ENCODE data around the gene ZNF664. TPM values are rescaled to one million over a fixed set of nuclear protein-coding genes. Genes with fewer than 3 reads are reported as not detected.
A peak's percentile ranks its signal among the peaks of the same experiment; 100 is the strongest.

The ZNF664 gene
- total and polyA plus RNA-seq, 8 donors: 23.0 to 72.7 (median 56.7) TPM

GRCh38 chr12:124009781-124010180 lies 36.8 kb downstream of the ZNF664 start:
- Histone ChIP-seq H3K4me1 (peaks cover 5 to 36% (median 9%) of the 10 kb centered on the region in 3 donors), H3K4me3 (no peak overlapping the region), H3K9me3 (no peaks in the 10 kb centered on the region), H3K27me3 (no peaks in the 10 kb centered on the region), H3K36me3 (peaks cover 0 to 23% (median 13%) of the 10 kb centered on the region in 3 donors), H3K27ac (no peak overlapping the region)
- no peak for DNase-seq
- no peak for FAIRE-seq
- no peak for ATAC-seq
- 54 to 60% methylated on average over 6 of the region's 6 CpGs for WGBS, 2 donors
- intact Hi-C loops (cut with DNase I): no loop called here
- TF ChIP-seq CTCF (IDR thresholded peaks at IDR 0.05): no peak

GRCh38 chr12:124010687-124011086 lies 37.7 kb downstream of the ZNF664 start:
- ATAC-seq: no peak
- intact Hi-C loops (cut with DNase I): no loop called here
- Histone ChIP-seq H3K9me3 (no peaks in the 10 kb centered on the region), H3K36me3 (peaks cover 0 to 23% (median 13%) of the 10 kb centered on the region in 3 donors), H3K4me1 (peaks cover 5 to 35% (median 9%) of the 10 kb centered on the region in 3 donors), H3K4me3 (no peak overlapping the region), H3K27me3 (no peaks in the 10 kb centered on the region), H3K27ac (no peak overlapping the region)
- TF ChIP-seq CTCF (IDR thresholded peaks at IDR 0.05): no peak
- 89 to 92% methylated on average over 3 of the region's 3 CpGs for WGBS, 2 donors
- FAIRE-seq: no peak
- DNase-seq: no peak

DNA sequence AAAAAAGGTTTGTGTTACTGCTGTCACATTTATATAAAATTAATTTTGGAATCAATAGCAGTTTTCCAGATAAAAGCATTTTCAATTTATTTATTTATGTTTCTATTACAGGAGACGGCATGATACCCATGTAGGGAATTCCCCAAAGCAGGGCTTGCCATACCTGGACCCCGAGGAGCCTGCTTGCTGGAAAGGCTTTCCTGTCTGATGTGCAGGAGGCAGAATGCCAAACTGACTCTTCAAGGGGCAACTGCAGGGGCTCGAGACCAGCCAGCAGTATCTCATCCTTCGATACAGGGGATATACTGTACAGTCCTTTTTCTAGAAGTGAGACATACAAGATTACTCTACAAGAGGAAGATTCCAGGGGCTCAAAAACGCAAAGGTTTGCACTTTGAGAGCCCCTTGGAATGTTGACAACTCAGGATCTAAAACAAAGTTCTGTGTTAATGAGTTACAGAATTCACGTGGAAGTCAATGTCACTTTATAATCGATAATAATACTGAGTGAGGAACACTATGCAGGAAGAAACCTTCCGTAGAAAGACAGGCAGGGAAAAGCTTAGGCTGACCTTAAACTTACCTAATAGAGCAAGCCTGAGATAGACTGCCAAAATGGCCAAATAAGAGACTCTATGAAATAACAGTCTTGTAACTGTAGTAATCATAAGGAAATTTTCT lies 38.6 kb downstream of the ZNF664 start:
- H3K4me3 ChIP-seq: no peak overlapping the region
- intact Hi-C loops (cut with DNase I): no loop called here
- no peak overlapping the region for H3K27ac ChIP-seq
- peaks cover 5 to 28% (median 9%) of the 10 kb centered on the region in 3 donors for H3K4me1 ChIP-seq
- no peak for FAIRE-seq
- ATAC-seq: peak in 1 of 4 donors; percentile 27
- no peak for TF ChIP-seq CTCF (IDR thresholded peaks at IDR 0.05)
- no peaks in the 10 kb centered on the region for H3K9me3 ChIP-seq
- WGBS, 2 donors: 24 to 30% methylated on average over 8 of the region's 8 CpGs
- peaks cover 0 to 23% (median 13%) of the 10 kb centered on the region in 3 donors for H3K36me3 ChIP-seq
- DNase-seq: no peak
- H3K27me3 ChIP-seq: no peaks in the 10 kb centered on the region

- DNase-seq (no peak), ATAC-seq (no peak), FAIRE-seq (no peak)
- no peak overlapping the region for H3K4me3 ChIP-seq
- no peaks in the 10 kb centered on the region for H3K27me3 ChIP-seq
- WGBS, 2 donors: 93 to 96% methylated on average over 7 of the region's 7 CpGs
- H3K27ac ChIP-seq: no peak overlapping the region
- TF ChIP-seq CTCF (IDR thresholded peaks at IDR 0.05): no peak
- H3K36me3 ChIP-seq: peaks cover 0 to 23% (median 13%) of the 10 kb centered on the region in 3 donors
- intact Hi-C loops (cut with DNase I): no loop called here
- H3K9me3 ChIP-seq: no peaks in the 10 kb centered on the region
- H3K4me1 ChIP-seq: peaks cover 0 to 20% (median 5%) of the 10 kb centered on the region in 3 donors
Observed at GRCh38 chr12:124013073-124013472, 40.1 kb downstream of the ZNF664 start.

Measured in pancreas (tissue), 10 donors.